ENCODE results near the gene SF3B6. TPM values are rescaled to one million over a fixed set of nuclear protein-coding genes. Genes with fewer than 3 reads are reported as not detected.
A peak's percentile ranks its signal among the peaks of the same experiment; 100 is the strongest.
"Not testable (repeated sequence)": the region's sequence is repeated elsewhere in the genome, so short reads cannot be mapped to it uniquely, and the experiment has no call there.

The SF3B6 gene
- total RNA-seq, 2 donors from 2014 or later: 109 to 131 TPM

- Mint-ChIP-seq H3K27me3 (ENCODE audit: insufficient read depth) (peaks cover 21% of the 10 kb centered on the region), H3K27ac (no peak overlapping the region), H3K4me1 (peaks cover 4% of the 10 kb centered on the region), H3K9me3 (peaks cover 12% of the 10 kb centered on the region), H3K4me3 (no peak overlapping the region), H3K36me3 (ENCODE audit: low read depth) (no peaks in the 10 kb centered on the region)
- Histone ChIP-seq H3K27ac (ENCODE audit: low read depth, low read length) (no peak overlapping the region), H3K9me3 (ENCODE audit: control insufficient read depth, low read length) (no peaks in the 10 kb centered on the region), H3K36me3 (ENCODE audit: control insufficient read depth, insufficient read depth, low read length) (no peaks in the 10 kb centered on the region), H3K9ac (ENCODE audit: extremely low read depth, low read length, poor library complexity, severe bottlenecking) (no peak overlapping the region), H3K4me3 (ENCODE audit: low read length) (no peak overlapping the region), H3K27me3 (ENCODE audit: control insufficient read depth, insufficient read depth, low read length, poor library complexity, severe bottlenecking) (no peaks in the 10 kb centered on the region), H3K4me1 (ENCODE audit: control insufficient read depth, insufficient read depth, low read length) (no peaks in the 10 kb centered on the region)
- TF ChIP-seq CTCF (conservative IDR thresholded peaks at IDR 0.05): no peak
- no peak for DNase-seq
- WGBS, 2 experiments (ENCODE audit: insufficient coverage in 1 of 2, insufficient read length in 1 of 2): no CpG with 5 or more reads among the region's 2 CpGs
Observed at GRCh38 chr2:24101992-24102391, 25.9 kb upstream of the SF3B6 start.

GRCh38 chr2:24100732-24101131 lies 24.6 kb upstream of the SF3B6 start:
- WGBS, 2 experiments (ENCODE audit: insufficient coverage in 1 of 2, insufficient read length in 1 of 2): 86 to 98% methylated on average over 1 to 2 of the region's 2 CpGs
- not testable (repeated sequence) for H3K27ac ChIP-seq (ENCODE audit: low read depth, low read length); H3K4me1 ChIP-seq (ENCODE audit: control insufficient read depth, insufficient read depth, low read length); H3K4me1 Mint-ChIP-seq; DNase-seq; H3K9ac ChIP-seq (ENCODE audit: extremely low read depth, low read length, poor library complexity, severe bottlenecking); H3K4me3 Mint-ChIP-seq; H3K9me3 ChIP-seq (ENCODE audit: control insufficient read depth, low read length); H3K27ac Mint-ChIP-seq; H3K36me3 Mint-ChIP-seq (ENCODE audit: low read depth); H3K36me3 ChIP-seq (ENCODE audit: control insufficient read depth, insufficient read depth, low read length); H3K9me3 Mint-ChIP-seq; H3K4me3 ChIP-seq (ENCODE audit: low read length); H3K27me3 ChIP-seq (ENCODE audit: control insufficient read depth, insufficient read depth, low read length, poor library complexity, severe bottlenecking)
- H3K27me3 Mint-ChIP-seq (ENCODE audit: insufficient read depth): peaks cover 19% of the 10 kb centered on the region

- H3K27ac Mint-ChIP-seq; H3K27me3 ChIP-seq (ENCODE audit: control insufficient read depth, insufficient read depth, low read length, poor library complexity, severe bottlenecking); H3K9ac ChIP-seq (ENCODE audit: extremely low read depth, low read length, poor library complexity, severe bottlenecking); H3K4me1 Mint-ChIP-seq; H3K4me3 ChIP-seq (ENCODE audit: low read length); H3K9me3 Mint-ChIP-seq; H3K9me3 ChIP-seq (ENCODE audit: control insufficient read depth, low read length); H3K27ac ChIP-seq (ENCODE audit: low read depth, low read length); H3K4me1 ChIP-seq (ENCODE audit: control insufficient read depth, insufficient read depth, low read length); H3K36me3 ChIP-seq (ENCODE audit: control insufficient read depth, insufficient read depth, low read length): not testable (repeated sequence)
- Mint-ChIP-seq H3K27me3 (ENCODE audit: insufficient read depth) (peaks cover 17% of the 10 kb centered on the region), H3K36me3 (ENCODE audit: low read depth) (peaks cover 11% of the 10 kb centered on the region), H3K4me3 (peak overlapping the region; percentile 21)
- 64 to 71% methylated on average over 9 to 17 of the region's 17 CpGs for WGBS, 2 experiments (ENCODE audit: insufficient coverage in 1 of 2, insufficient read length in 1 of 2)
- peak; percentile 54 for DNase-seq
Observed at GRCh38 chr2:24095171-24095677, 19.1 kb upstream of the SF3B6 start.

GRCh38 chr2:24093270-24093669 lies 17.1 kb upstream of the SF3B6 start:
- not testable (repeated sequence) for H3K27me3 Mint-ChIP-seq (ENCODE audit: insufficient read depth); H3K4me1 Mint-ChIP-seq; H3K36me3 ChIP-seq (ENCODE audit: control insufficient read depth, insufficient read depth, low read length); H3K9me3 ChIP-seq (ENCODE audit: control insufficient read depth, low read length); H3K27ac ChIP-seq (ENCODE audit: low read depth, low read length); H3K4me3 ChIP-seq (ENCODE audit: low read length); H3K27ac Mint-ChIP-seq; H3K4me3 Mint-ChIP-seq; H3K27me3 ChIP-seq (ENCODE audit: control insufficient read depth, insufficient read depth, low read length, poor library complexity, severe bottlenecking); H3K4me1 ChIP-seq (ENCODE audit: control insufficient read depth, insufficient read depth, low read length); H3K9ac ChIP-seq (ENCODE audit: extremely low read depth, low read length, poor library complexity, severe bottlenecking); DNase-seq; H3K9me3 Mint-ChIP-seq
- WGBS, 2 experiments (ENCODE audit: insufficient coverage in 1 of 2, insufficient read length in 1 of 2): 92 to 98% methylated on average over 2 to 4 of the region's 5 CpGs
- peaks cover 13% of the 10 kb centered on the region for H3K36me3 Mint-ChIP-seq (ENCODE audit: low read depth)
